ENCODE data around the gene PATL1.
A peak's percentile ranks its signal among the peaks of the same experiment; 100 is the strongest.
"Not testable (repeated sequence)": the region's sequence is repeated elsewhere in the genome, so short reads cannot be mapped to it uniquely, and the experiment has no call there.

PATL1 gene

DNA sequence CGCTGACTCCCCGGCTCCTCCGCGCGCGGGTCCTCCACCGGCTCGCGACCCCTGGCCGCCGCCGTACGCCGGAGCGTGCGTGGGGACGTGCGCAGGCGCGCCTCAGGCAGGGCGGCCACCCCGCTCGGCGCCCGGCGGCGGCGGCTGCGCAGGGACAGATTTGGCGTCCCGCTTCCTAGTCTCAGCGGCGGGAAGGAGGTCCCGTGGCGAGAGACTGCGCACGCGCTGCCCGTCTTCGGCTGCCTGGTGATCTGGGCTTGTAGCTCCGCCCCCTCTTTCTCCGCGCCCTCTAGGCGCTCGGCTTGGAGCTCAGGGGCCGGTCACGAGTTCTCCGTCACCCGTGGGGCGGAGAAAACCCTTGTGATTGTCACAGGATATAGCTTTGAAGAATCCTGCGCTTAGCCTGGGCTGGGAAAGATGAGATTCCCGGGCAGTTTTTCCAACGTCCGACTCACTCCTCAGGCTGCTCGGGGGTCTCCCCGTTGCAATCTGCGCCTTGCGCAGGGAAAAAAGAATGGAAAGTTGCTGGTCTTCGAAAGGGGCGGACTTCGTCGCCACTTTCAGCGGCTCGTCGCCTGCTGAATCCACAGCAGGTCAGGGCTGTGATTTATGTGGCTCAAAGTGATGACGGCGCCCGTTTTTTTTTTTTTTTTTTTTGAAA, at the start of gene PATL1:
TSS of gene PATL1 (minus strand) at position 88 of the 661 bp plus-strand sequence. CDS start 142 bp downstream, outside the sequence.
- peak; percentile 99 for DNase-seq (ENCODE audit: low spot score)

GRCh38 chr11:59716051-59716450, 47.2 kb upstream of the PATL1 start:
- no peak for DNase-seq (ENCODE audit: low spot score)

GRCh38 chr11:59713745-59714144, 44.9 kb upstream of the PATL1 start, which contains the start of gene OR10V1:
TSS of gene OR10V1 (minus strand) at chr11:59713845. CDS start at chr11:59713845, 0 bp downstream.
- no peak for DNase-seq (ENCODE audit: low spot score)

GRCh38 chr11:59710136-59710847, 41.5 kb upstream of the PATL1 start:
- DNase-seq (ENCODE audit: low spot score) = no peak

- no peak for DNase-seq (ENCODE audit: low spot score)
These were observed 39.7 kb upstream of the PATL1 start for GRCh38 chr11:59708537-59708936.

- DNase-seq (ENCODE audit: low spot score) = no peak
These were observed 38.5 kb upstream of the PATL1 start for GRCh38 chr11:59707371-59707770.

DNA sequence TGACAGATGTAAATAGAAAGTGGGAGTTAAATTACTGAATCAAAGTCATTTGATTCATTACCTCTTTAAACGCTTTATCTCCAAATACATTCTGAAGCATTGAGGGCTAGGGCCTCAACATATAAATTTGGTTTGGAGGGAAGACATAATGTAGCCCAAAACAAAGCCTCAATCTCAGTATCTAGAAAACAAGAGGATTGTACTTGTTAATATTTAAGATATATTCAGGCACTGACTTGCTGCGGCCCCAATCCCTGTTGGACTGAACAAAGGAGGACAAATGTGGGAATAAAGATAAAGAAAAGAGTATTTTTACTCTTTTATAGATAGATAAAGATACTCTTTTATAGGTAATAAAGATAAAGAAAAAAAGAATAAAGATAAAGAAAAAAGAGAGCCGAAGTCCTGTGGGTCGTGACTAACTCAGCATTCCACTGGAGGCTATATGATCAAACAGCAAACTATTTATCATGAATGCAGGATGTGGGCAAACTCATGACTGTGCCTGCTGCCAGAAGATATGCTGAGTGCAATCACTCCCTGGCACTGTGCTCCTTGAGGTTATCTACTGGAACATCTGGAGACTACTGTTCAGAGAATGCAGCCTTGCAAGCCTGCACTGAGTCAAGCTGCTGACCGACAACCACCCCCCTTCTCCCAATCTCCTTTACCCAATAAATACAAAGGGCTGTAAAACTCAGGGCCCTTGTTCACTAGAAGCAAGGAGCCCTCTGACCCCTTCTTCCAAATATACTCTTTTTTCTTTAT, 37.9 kb upstream of the PATL1 start:
- DNase-seq (ENCODE audit: low spot score) = no peak

DNA sequence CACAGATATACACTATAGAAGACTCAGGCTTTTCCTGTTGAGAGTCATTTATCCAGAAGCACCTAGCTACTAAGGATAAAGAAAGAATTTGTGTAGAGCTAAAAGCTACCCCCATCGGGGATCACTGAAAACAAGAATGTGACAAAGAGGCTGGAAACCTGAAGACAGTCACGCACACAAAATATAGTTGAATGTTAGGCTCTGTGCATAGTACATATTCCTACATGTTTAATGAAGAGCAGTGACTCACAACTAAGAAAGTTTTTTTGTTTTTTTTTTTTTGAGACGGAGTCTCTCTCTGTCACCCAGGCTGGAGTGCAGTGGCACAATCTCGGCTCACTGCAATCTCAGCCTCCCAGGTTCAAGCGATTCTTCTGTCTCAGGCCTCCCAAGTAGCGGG, 36.5 kb upstream of the PATL1 start:
- DNase-seq (ENCODE audit: low spot score) = no peak

GRCh38 chr11:59703515-59703914, 34.7 kb upstream of the PATL1 start:
- DNase-seq (ENCODE audit: low spot score) = not testable (repeated sequence)

DNA sequence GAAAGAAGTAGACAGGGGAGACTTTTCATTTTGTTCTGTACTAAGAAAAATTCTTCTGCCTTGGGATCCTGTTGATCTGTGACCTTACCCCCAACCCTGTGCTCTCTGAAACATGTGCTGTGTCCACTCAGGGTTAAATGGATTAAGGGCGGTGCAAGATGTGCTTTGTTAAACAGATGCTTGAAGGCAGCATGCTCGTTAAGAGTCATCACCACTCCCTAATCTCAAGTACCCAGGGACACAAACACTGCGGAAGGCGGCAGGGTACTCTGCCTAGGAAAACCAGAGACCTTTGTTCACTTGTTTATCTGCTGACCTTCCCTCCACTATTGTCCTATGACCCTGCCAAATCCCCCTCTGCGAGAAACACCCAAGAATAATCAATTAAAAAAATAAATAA, 31.3 kb upstream of the PATL1 start:
- DNase-seq (ENCODE audit: low spot score) = not testable (repeated sequence)

DNA sequence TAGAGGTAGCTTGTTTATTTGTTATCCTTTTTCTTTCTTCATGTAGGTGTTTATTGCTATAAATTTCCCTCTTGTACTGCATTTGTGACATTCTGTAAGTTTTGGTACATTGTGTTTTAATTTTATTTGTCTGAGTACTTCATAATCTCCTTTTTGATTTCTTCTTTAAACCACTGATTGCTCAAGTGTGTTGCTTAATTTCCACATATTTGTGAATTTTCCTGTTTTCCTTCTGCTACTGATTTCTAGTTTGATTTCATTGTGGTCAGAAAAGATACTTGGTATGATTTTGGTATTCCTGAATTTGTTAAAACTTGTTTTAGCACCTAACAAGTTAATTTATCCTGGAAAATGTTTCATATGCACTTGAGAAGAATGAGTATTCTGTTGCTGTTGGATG, 29.7 kb upstream of the PATL1 start:
- no peak for DNase-seq (ENCODE audit: low spot score)

GRCh38 chr11:59692915-59693314, 24.1 kb upstream of the PATL1 start:
- no peak for DNase-seq (ENCODE audit: low spot score)

- no peak for DNase-seq (ENCODE audit: low spot score)
These were observed 22.3 kb upstream of the PATL1 start for GRCh38 chr11:59691156-59691555.

DNA sequence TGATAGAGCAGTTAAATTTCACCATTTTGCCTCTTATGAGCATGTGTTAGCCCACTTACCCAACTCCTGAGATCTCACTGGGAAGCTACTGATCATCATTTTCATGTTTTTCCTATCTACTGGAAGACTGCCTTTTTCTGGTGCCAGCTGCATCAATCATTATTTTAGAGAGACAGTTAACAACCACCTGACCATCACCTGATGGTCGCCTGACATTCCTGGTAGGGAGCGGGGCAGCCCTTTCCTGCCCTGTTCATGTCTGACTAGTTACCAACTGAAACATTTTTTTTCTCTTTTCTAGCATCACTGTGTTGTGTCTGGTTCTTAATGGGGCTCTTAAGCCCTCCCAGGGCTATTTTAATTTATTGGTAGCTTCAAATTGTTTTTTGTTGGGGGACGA, 20.2 kb upstream of the PATL1 start:
- DNase-seq (ENCODE audit: low spot score) = no peak

GRCh38 chr11:59681260-59681725, 12.5 kb upstream of the PATL1 start:
- DNase-seq (ENCODE audit: low spot score) = not testable (repeated sequence)

DNA sequence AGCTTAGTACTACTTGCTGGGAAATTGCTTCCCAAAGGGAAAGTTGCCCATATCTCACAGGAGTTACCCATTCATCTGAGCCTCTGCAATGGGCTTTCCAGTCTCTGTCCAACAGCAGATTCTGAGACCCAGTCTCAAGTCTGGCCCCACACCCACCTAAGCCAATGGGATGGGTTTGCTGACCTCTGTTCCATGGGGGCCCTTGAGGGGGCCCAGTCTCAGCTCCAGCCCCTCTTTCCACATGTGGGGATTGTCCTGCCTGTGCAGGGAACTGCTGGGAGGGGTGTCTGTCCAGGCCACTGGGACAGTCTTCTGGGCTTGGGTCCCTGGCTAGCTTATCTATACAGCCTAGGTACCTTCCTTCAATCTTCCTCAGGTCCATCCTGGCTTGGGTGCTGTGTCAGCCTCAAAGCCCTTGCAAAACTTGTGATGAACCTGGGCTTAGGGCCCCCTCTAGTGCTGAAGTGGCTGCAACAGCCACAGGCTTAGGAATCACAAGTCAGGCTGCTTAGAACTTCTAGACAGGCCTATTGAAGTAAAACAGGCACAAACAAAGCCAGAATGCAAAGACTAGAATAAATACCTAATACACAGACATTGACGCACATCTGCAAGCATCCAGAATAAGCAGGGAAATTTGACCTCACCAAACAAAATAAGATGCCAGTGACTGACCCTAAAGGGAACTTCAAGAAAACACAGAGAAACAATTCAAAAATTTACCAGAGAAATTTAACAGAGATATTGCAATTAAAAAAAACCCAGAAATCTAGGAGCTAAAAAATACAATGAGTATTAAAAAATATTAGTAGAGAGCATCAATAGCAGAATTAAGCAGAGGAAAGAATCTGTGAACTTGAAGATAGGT, 11.7 kb upstream of the PATL1 start:
- DNase-seq (ENCODE audit: low spot score) = peak; percentile 60

DNA sequence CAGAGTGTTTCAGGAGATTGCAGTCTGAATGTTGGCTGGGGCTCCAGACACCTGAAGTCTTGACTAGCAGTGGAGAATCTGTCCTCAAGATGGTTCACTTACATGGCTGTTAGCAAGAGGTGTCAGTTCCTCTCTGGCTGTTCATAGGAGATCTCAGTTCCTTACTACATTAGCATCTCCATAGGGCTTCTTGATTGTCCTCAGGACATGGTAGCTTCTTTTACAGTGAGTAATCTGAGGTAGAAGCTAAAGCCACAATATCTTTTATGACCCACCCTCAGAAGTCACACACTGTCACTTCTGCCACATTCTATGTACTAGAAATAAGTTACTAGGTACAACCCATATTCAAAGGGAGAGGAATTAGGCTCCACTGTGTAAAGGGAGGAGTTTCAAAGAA, 10.5 kb upstream of the PATL1 start:
- DNase-seq (ENCODE audit: low spot score) = no peak

DNA sequence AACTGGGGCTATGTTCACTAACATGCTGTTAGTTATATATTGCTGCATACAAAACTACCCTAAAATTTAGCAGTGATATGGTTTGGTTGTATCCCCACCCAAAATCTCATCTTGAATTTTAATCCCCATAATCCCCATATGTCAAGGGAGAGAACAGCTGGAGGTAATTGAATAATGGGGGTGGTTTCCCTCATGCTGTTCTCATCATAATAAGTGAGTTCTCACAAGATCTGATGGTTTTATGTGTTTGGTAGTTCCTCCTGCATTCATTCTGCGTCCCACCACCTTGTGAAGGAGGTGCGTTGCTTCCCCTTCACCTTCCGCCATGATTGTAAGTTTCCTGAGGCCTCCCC, 10.0 kb upstream of the PATL1 start:
- DNase-seq (ENCODE audit: low spot score) = no peak

- no peak for DNase-seq (ENCODE audit: low spot score)
These were observed 9.4 kb upstream of the PATL1 start for GRCh38 chr11:59678118-59678812.

GRCh38 chr11:59676205-59676604, 7.4 kb upstream of the PATL1 start:
- DNase-seq (ENCODE audit: low spot score) = no peak

DNA sequence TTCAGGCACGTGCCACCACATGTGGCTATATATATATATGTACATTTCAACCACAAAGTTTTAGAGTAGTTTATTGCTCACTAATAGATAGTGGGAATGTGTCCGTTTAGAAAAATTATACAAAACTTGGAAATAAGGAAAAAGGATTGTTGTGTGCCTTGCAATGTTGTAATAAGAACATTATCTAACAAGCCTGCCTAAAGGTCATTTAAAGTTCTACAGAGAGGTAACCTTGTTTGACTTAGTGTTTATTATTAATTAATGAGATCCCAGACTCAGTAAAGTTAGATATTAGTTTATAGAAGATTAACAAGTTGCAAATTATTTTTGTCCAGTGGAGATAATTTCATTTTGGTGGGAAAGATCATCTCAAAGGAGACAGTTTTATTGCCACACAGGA, 5.5 kb upstream of the PATL1 start:
- no peak for DNase-seq (ENCODE audit: low spot score)

All from CD4-positive, alpha-beta T cell treated with Interleukin-15 for 4 hours (primary cell).